ENCODE data around the gene GLRX5.

GRCh38 chr14:95515080-95515489 lies 19.8 kb upstream of the GLRX5 start:
- TF ChIP-seq CTCF (IDR thresholded peaks at IDR 0.05) (no peak), POLR2AphosphoS5 (IDR thresholded peaks at IDR 0.05) (no peak), EP300 (IDR thresholded peaks at IDR 0.05; ENCODE audit: low read depth) (no peak)
